HG02938 (cell line): ENCODE results near the gene HERC6.
"Not testable (repeated sequence)": the region's sequence is repeated elsewhere in the genome, so short reads cannot be mapped to it uniquely, and the experiment has no call there.

Experiments
- ATAC-seq: cut with Tn5 transposase; IDR thresholded peaks from one replicate; pipeline ENCODE4 v1.9.1; 2021; ENCODE audit warnings: mild to moderate bottlenecking, moderate library complexity; ENCODE audit not compliant: unreplicated experiment

The HERC6 gene

DNA sequence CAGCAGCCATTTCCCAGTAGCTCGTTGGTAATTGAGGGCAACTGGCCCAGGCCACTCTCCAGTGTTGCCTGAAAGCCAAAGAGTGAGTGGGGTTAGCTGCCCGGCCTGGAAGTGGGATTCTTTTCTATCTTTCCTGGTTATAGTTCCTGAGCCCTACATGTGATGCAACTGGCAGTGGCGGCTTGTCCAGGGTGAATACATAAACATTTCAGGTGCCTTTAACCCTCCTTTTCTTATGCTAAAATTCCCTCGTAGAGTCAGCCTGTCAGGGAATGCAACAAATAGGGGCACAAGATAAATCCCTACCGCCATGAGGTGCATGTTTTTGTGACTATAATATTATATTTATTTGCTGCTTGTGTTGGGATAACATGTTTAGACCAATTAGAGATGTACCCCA, 64.8 kb downstream of the HERC6 start:
- no peak for ATAC-seq

DNA sequence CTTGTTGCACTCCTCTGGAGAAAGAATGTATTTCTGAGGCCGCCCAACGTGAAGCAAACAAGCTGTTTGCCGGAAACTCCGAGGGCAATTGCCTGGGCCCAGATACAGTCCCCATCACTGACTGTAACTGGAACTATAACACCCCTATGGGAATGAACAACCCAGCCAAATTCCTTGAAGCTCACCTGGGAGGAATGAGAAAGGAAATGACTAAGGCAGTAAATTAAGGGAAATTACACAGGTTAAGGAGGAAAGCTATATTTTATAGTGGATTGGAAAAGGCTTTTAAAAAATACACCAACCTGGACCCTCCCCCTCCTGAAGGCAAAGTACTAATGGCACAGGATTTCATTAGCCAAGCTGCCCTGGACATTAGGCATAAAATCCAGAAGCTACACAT, 66.6 kb downstream of the HERC6 start:
- ATAC-seq, result no peak

GRCh38 chr4:88446124-88446523, 67.5 kb downstream of the HERC6 start:
- ATAC-seq, result no peak

- no peak for ATAC-seq
These were observed 68.9 kb downstream of the HERC6 start for GRCh38 chr4:88447371-88448095.

GRCh38 chr4:88448211-88448765, 69.6 kb downstream of the HERC6 start:
- not testable (repeated sequence) for ATAC-seq

- ATAC-seq, result no peak
These were observed 70.2 kb downstream of the HERC6 start for GRCh38 chr4:88448889-88449288.

- ATAC-seq, result no peak
These were observed 70.6 kb downstream of the HERC6 start for GRCh38 chr4:88449290-88449689.

DNA sequence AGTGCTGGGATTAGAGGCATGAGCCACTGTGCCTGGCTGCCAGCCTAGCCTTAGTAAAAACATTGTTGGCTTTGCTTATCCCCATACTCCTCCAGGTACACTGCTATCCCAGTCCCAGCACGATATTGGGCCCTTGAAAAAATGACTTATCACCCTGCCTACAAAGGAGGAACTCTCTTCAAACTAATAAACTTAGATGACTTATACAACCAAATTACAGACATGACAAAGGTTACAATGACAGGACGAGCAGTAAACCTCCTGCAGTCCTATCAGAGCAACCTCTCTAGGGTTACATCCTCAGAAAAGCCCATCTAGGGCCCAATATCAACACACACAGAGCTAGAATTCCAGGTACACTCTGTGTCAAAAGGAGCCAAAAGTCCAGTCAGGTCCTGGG, 72.6 kb downstream of the HERC6 start:
- ATAC-seq, result no peak

GRCh38 chr4:88452912-88453311, 74.3 kb downstream of the HERC6 start:
- ATAC-seq, result no peak

DNA sequence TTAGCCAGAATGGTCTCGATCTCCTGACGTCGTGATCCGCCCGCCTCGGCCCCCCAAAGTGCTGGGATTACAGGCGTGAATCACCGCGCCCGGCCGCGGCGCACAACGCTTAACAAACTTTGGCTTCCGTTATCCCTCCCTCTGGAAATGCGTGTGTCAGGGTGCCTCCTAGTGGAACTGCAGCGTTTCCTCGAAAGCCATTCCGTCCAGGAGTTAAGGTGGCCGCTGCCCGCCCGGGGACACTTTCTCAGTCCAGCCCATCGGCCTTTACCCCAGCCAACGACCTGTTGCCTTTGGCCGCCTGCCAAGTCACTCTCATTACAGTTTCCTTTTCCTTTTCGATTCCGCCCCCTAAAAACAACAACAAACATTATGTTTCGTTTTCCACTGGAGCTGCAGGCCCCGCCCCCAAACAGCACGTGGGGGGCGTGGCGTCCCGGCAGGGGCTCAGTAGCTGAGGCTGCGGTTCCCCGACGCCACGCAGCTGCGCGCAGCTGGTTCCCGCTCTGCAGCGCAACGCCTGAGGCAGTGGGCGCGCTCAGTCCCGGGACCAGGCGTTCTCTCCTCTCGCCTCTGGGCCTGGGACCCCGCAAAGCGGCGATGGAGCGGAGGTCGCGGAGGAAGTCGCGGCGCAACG, 78.1 kb downstream of the HERC6 start, which contains the start of gene HERC5:
Gene HERC5, plus strand, starts transcription at position 450 of the 637 bp plus-strand sequence. Its CDS starts 151 bp downstream, at position 601.
- ATAC-seq, result peak; percentile 92

DNA sequence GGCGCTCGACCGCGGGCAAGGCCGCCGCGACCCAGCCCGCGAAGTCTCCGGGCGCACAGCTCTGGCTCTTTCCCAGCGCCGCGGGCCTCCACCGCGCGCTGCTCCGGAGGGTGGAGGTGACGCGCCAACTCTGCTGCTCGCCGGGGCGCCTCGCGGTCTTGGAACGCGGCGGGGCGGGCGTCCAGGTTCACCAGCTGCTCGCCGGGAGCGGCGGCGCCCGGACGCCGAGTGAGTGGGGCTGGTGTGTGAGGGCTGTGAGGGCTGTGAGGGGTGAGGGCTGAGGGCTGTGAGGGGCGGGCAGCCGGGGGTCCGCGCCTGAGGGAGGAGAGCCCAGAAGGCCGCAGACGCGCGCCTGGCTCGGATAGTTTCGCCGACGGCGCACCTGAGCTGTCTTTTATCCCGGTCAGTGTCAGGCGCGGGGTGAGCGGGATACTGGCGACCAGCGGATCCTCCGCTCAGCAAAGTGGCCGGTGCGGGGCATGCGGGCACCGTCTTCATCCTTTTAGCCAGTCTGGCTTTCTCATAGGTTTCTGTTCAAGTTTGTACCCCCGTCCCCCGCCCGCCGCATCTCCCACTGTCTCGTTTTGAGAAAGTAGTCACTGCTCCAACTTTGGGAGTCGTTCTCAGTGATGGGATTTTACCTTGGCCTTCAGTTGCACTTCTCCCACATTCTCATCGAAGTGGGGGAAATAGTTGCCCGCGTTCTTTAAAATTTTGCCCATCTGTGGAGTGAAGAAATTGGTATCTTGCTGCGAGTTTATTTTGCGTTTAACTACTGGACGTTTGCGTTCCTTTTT, 78.9 kb downstream of the HERC6 start:
- peak; percentile 48 for ATAC-seq

DNA sequence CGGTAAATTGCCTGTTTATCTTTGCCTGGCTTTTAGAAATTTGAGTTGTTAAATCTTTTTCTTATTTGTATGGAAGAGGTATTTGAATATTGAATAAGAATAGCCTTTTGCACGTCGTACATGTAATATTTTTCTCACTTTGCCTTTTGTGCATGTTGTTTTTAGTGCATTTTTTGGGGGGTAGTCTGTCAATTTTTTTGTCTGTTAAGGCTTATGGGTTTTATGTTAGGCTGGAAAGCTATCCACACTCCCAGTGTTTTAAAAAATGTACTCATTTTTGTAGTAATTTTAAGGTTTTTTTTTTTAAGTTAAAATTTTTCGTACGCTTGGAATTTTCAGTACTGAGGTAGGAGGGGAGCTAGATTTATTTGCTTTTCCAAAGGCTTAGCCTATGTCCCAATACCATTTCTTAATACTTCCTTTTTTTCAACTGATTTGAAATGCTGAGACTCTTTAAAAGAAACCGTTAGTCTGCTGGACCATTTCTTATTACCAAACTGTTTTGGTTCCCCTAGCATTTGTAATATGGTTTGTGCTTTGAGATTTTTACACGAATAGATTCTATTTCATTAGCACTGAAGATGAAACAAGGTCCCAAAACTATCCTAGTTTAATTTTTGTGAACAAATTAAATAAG, 79.6 kb downstream of the HERC6 start:
- ATAC-seq, result no peak

GRCh38 chr4:88465653-88466192, 87.1 kb downstream of the HERC6 start:
- no peak for ATAC-seq

GRCh38 chr4:88467392-88467791, 88.7 kb downstream of the HERC6 start:
- no peak for ATAC-seq

GRCh38 chr4:88477229-88477860, 98.7 kb downstream of the HERC6 start:
- ATAC-seq, result no peak

GRCh38 chr4:88478247-88478646, 99.6 kb downstream of the HERC6 start:
- ATAC-seq, result no peak

GRCh38 chr4:88481537-88481936, 102.9 kb downstream of the HERC6 start:
- no peak for ATAC-seq

DNA sequence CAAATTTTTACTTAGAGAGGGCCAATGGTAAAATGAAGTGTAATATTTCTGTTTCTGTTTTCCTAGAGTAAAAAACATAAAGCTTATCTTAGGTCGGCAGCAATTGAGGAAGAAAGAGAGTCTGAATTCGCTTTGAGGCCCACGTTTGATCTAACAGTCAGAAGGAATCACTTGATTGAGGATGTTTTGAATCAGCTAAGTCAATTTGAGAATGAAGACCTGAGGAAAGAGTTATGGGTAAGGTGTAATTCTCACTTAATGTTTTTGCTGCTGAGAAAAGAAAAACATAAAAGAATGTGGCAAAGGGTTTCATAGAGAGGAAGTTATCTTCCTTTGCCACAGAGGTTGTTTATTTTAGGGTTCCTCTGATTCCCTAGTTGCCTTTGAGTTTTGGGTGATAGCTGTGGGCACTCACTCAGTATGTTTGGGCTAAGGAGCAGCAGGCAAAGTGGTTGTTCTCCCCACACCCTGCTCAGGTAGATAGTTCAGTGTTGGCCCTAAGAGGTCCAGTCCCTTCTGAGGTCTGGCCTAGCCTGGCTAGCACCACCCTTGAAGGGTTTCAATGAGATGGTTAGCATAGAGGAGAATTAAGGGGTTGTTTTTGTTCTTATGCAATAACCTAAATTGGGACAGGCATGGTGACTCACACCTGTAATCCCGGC, 110.6 kb downstream of the HERC6 start:
- ATAC-seq, result no peak
